HL-60 (cell line): ENCODE measurements around the gene R3HDM2.
"Not testable (repeated sequence)": the region's sequence is repeated elsewhere in the genome, so short reads cannot be mapped to it uniquely, and the experiment has no call there.

ENCODE experiments used
- DNase-seq, 2 experiments: peaks; one replicate each; pipeline ENCODE4 v3.0.0-alpha.2; 2010 to 2020; ENCODE audit warnings: low read depth in 1 of 2, low spot score in 1 of 2
- H3K27ac ChIP-seq: fragments of 250-450 bp; sonication (Bioruptor Pico); replicated peaks from 2 replicates; pipeline ENCODE4 v1.5.1; 2020; ENCODE audit warnings: mild to moderate bottlenecking, moderate library complexity
- H3K27me3 ChIP-seq: fragments of 250-450 bp; sonication (Bioruptor Pico); 2 replicates; pipeline ENCODE4 v1.5.1; 2021; ENCODE audit warnings: mild to moderate bottlenecking, moderate library complexity; ENCODE audit not compliant: insufficient read depth, poor library complexity, severe bottlenecking
- H3K4me3 ChIP-seq: replicated peaks from 2 replicates; pipeline ENCODE4 v1.5.1; 2011; ENCODE audit warnings: mild to moderate bottlenecking, control low read depth, low read length; ENCODE audit not compliant: insufficient read depth
- CTCF ChIP-seq: IDR thresholded peaks from one replicate; pipeline ENCODE4 v1.5.1; 2011; ENCODE audit warnings: low read length, control low read depth, inconsistent platforms; ENCODE audit not compliant: insufficient read depth
- GABPA ChIP-seq: IDR thresholded peaks from 2 replicates; pipeline ENCODE4 v1.6.1; 2012; ENCODE audit warnings: low read depth
- POLR2AphosphoS5 ChIP-seq: IDR thresholded peaks from 2 replicates; pipeline ENCODE4 v1.6.1; 2012; ENCODE audit warnings: low read depth
- REST ChIP-seq: IDR thresholded peaks from 2 replicates; pipeline ENCODE4 v1.6.1; 2012; ENCODE audit warnings: low read depth; ENCODE audit not compliant: insufficient replicate concordance
- SPI1 ChIP-seq: IDR thresholded peaks from 2 replicates; pipeline ENCODE4 v1.6.1; 2012; ENCODE audit warnings: low read depth, mild to moderate bottlenecking, borderline replicate concordance

R3HDM2 gene

GRCh38 chr12:57320639-57321038, 110.2 kb downstream of the R3HDM2 start:
- Histone ChIP-seq H3K27ac (no peak overlapping the region), H3K27me3 (no peaks in the 10 kb centered on the region), H3K4me3 (no peak overlapping the region)
- DNase-seq: no peak
- no peak for TF ChIP-seq REST
- no peak for TF ChIP-seq CTCF
- no peak for TF ChIP-seq POLR2AphosphoS5
- TF ChIP-seq SPI1: no peak
- no peak for TF ChIP-seq GABPA

GRCh38 chr12:57319678-57320469, 111.0 kb downstream of the R3HDM2 start:
- Histone ChIP-seq H3K27me3 (no peaks in the 10 kb centered on the region), H3K27ac (no peak overlapping the region), H3K4me3 (no peak overlapping the region)
- no peak for TF ChIP-seq SPI1
- DNase-seq: no peak

GRCh38 chr12:57315681-57316080, 115.2 kb downstream of the R3HDM2 start:
- H3K27ac ChIP-seq: no peak overlapping the region
- H3K4me3 ChIP-seq: no peak overlapping the region
- DNase-seq: no peak
- no peak for TF ChIP-seq GABPA
- TF ChIP-seq CTCF: no peak
- no peak for TF ChIP-seq POLR2AphosphoS5
- TF ChIP-seq REST: no peak
- TF ChIP-seq SPI1: no peak
- H3K27me3 ChIP-seq: no peaks in the 10 kb centered on the region

GRCh38 chr12:57312287-57312686, 118.6 kb downstream of the R3HDM2 start:
- not testable (repeated sequence) for H3K27me3 ChIP-seq, DNase-seq, H3K27ac ChIP-seq, H3K4me3 ChIP-seq

- H3K27me3 ChIP-seq: no peaks in the 10 kb centered on the region
- no peak for DNase-seq
- TF ChIP-seq POLR2AphosphoS5: no peak
- TF ChIP-seq GABPA: no peak
- no peak for TF ChIP-seq CTCF
- TF ChIP-seq REST: no peak
- TF ChIP-seq SPI1: no peak
- no peak overlapping the region for H3K27ac ChIP-seq
- no peak overlapping the region for H3K4me3 ChIP-seq
Observed at GRCh38 chr12:57309420-57309819, 121.4 kb downstream of the R3HDM2 start.
